K562 (cell line): Measurements from ENCODE around the gene NAPA. TPM values are rescaled to one million over a fixed set of nuclear protein-coding genes. Genes with fewer than 3 reads are reported as not detected.

ENCODE experiments used
- ARID2 ChIP-seq: fragments of 450-650 bp; IDR thresholded peaks from 2 replicates; pipeline ENCODE4 v1.6.1; 2017; ENCODE audit warnings: antibody characterized with exemption, mild to moderate bottlenecking
- OTX1 ChIP-seq: fragments of 450-650 bp; formaldehyde crosslinking; IDR thresholded peaks from 2 replicates; pipeline ENCODE4 v1.4.0; 2022; ENCODE audit warnings: mild to moderate bottlenecking
- ZFX ChIP-seq: sonication (generic); formaldehyde crosslinking; IDR thresholded peaks from 2 replicates; pipeline ENCODE4 v1.8.0; 2022; ENCODE audit warnings: mild to moderate bottlenecking, missing genetic modification reagents, moderate library complexity
- ZNF217 ChIP-seq: sonication (generic); formaldehyde crosslinking; IDR thresholded peaks from 2 replicates; pipeline ENCODE4 v1.8.0; 2022; ENCODE audit warnings: mild to moderate bottlenecking, missing genetic modification reagents
- ZNF232 ChIP-seq: sonication (generic); formaldehyde crosslinking; IDR thresholded peaks from 2 replicates; pipeline ENCODE4 v1.8.0; 2022; ENCODE audit warnings: mild to moderate bottlenecking, missing genetic modification reagents
- ZNF518B ChIP-seq: fragments of 250-450 bp; sonication (Bioruptor Pico); IDR thresholded peaks from 2 replicates; pipeline ENCODE4 v1.5.0; 2021; ENCODE audit warnings: mild to moderate bottlenecking, moderate library complexity
- polyA plus RNA-seq, 8 experiments: library from polyadenylated mRNA; depleted of rRNA in 4 of 8; stranded (reverse) in 5 of 8; unstranded in 3 of 8; fragments of >200 nt; fragmentation: Nextera tagmentation in 2 of 8; fragmentation: Illumina TruSeq in 1 of 8; extraction: Ambion mirVana in 2 of 8; extraction: Trizol in 1 of 8; gene quantifications; 2 replicates each; pipeline versions ENCODE4 v1.2.1 to v1.2.3, GENCODE V29; 2011 to 2014; ENCODE audit warnings: inconsistent platforms in 1 of 8, missing spikeins in 1 of 8
- total RNA-seq, 7 experiments: library from RNA; depleted of rRNA in 6 of 7; stranded (reverse); fragments of >200 nt in 6 of 7; fragmentation: Illumina TruSeq in 2 of 7; extraction: Trizol in 2 of 7; gene quantifications; 2 replicates each; pipeline versions ENCODE4 v1.2.1 to v1.2.3, GENCODE V29; 2011 to 2021; ENCODE audit warnings: low replicate concordance in 1 of 7
- TF ChIP-seq, protein P1 (sequence below): fragments of 450-650 bp; IDR thresholded peaks from 2 replicates; pipeline ENCODE4 v1.6.1; 2016; ENCODE audit warnings: mild to moderate bottlenecking, moderate library complexity
- TF ChIP-seq, protein P2 (sequence below): sonication (generic); formaldehyde crosslinking; IDR thresholded peaks from 2 replicates; pipeline ENCODE4 v1.8.0; 2023; ENCODE audit warnings: mild to moderate bottlenecking, missing genetic modification reagents

NAPA gene
- total and polyA plus RNA-seq, 9 of the 15 experiments (the other 6 are each of a cell fraction or from before 2014, with no cell fraction given) = 5.4 to 98.6 (median 77.5) TPM

GRCh38 chr19:47514869-47515588 is at the start of gene NAPA (continued):
- TF ChIP-seq, protein P1, sequence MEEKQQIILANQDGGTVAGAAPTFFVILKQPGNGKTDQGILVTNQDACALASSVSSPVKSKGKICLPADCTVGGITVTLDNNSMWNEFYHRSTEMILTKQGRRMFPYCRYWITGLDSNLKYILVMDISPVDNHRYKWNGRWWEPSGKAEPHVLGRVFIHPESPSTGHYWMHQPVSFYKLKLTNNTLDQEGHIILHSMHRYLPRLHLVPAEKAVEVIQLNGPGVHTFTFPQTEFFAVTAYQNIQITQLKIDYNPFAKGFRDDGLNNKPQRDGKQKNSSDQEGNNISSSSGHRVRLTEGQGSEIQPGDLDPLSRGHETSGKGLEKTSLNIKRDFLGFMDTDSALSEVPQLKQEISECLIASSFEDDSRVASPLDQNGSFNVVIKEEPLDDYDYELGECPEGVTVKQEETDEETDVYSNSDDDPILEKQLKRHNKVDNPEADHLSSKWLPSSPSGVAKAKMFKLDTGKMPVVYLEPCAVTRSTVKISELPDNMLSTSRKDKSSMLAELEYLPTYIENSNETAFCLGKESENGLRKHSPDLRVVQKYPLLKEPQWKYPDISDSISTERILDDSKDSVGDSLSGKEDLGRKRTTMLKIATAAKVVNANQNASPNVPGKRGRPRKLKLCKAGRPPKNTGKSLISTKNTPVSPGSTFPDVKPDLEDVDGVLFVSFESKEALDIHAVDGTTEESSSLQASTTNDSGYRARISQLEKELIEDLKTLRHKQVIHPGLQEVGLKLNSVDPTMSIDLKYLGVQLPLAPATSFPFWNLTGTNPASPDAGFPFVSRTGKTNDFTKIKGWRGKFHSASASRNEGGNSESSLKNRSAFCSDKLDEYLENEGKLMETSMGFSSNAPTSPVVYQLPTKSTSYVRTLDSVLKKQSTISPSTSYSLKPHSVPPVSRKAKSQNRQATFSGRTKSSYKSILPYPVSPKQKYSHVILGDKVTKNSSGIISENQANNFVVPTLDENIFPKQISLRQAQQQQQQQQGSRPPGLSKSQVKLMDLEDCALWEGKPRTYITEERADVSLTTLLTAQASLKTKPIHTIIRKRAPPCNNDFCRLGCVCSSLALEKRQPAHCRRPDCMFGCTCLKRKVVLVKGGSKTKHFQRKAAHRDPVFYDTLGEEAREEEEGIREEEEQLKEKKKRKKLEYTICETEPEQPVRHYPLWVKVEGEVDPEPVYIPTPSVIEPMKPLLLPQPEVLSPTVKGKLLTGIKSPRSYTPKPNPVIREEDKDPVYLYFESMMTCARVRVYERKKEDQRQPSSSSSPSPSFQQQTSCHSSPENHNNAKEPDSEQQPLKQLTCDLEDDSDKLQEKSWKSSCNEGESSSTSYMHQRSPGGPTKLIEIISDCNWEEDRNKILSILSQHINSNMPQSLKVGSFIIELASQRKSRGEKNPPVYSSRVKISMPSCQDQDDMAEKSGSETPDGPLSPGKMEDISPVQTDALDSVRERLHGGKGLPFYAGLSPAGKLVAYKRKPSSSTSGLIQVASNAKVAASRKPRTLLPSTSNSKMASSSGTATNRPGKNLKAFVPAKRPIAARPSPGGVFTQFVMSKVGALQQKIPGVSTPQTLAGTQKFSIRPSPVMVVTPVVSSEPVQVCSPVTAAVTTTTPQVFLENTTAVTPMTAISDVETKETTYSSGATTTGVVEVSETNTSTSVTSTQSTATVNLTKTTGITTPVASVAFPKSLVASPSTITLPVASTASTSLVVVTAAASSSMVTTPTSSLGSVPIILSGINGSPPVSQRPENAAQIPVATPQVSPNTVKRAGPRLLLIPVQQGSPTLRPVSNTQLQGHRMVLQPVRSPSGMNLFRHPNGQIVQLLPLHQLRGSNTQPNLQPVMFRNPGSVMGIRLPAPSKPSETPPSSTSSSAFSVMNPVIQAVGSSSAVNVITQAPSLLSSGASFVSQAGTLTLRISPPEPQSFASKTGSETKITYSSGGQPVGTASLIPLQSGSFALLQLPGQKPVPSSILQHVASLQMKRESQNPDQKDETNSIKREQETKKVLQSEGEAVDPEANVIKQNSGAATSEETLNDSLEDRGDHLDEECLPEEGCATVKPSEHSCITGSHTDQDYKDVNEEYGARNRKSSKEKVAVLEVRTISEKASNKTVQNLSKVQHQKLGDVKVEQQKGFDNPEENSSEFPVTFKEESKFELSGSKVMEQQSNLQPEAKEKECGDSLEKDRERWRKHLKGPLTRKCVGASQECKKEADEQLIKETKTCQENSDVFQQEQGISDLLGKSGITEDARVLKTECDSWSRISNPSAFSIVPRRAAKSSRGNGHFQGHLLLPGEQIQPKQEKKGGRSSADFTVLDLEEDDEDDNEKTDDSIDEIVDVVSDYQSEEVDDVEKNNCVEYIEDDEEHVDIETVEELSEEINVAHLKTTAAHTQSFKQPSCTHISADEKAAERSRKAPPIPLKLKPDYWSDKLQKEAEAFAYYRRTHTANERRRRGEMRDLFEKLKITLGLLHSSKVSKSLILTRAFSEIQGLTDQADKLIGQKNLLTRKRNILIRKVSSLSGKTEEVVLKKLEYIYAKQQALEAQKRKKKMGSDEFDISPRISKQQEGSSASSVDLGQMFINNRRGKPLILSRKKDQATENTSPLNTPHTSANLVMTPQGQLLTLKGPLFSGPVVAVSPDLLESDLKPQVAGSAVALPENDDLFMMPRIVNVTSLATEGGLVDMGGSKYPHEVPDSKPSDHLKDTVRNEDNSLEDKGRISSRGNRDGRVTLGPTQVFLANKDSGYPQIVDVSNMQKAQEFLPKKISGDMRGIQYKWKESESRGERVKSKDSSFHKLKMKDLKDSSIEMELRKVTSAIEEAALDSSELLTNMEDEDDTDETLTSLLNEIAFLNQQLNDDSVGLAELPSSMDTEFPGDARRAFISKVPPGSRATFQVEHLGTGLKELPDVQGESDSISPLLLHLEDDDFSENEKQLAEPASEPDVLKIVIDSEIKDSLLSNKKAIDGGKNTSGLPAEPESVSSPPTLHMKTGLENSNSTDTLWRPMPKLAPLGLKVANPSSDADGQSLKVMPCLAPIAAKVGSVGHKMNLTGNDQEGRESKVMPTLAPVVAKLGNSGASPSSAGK = no peak; the same call in 1 of the 2 replicates
- TF ChIP-seq ZNF217 (CRISPR knock-in tag) (no peak), ARID2 (no peak), ZNF232 (CRISPR knock-in tag) (no peak), ZNF518B (CRISPR knock-in tag) (no peak), OTX1 (no peak), ZFX (peak; percentile 78)
- TF ChIP-seq, protein P2, sequence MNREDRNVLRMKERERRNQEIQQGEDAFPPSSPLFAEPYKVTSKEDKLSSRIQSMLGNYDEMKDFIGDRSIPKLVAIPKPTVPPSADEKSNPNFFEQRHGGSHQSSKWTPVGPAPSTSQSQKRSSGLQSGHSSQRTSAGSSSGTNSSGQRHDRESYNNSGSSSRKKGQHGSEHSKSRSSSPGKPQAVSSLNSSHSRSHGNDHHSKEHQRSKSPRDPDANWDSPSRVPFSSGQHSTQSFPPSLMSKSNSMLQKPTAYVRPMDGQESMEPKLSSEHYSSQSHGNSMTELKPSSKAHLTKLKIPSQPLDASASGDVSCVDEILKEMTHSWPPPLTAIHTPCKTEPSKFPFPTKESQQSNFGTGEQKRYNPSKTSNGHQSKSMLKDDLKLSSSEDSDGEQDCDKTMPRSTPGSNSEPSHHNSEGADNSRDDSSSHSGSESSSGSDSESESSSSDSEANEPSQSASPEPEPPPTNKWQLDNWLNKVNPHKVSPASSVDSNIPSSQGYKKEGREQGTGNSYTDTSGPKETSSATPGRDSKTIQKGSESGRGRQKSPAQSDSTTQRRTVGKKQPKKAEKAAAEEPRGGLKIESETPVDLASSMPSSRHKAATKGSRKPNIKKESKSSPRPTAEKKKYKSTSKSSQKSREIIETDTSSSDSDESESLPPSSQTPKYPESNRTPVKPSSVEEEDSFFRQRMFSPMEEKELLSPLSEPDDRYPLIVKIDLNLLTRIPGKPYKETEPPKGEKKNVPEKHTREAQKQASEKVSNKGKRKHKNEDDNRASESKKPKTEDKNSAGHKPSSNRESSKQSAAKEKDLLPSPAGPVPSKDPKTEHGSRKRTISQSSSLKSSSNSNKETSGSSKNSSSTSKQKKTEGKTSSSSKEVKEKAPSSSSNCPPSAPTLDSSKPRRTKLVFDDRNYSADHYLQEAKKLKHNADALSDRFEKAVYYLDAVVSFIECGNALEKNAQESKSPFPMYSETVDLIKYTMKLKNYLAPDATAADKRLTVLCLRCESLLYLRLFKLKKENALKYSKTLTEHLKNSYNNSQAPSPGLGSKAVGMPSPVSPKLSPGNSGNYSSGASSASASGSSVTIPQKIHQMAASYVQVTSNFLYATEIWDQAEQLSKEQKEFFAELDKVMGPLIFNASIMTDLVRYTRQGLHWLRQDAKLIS (CRISPR knock-in tag) = no peak
